Liver (tissue), 3 donors: Measurements from ENCODE around the gene LDLRAD4.

Experiments
- ATF3 ChIP-seq: IDR thresholded peaks from 2 replicates; pipeline ENCODE4 v1.6.1; 2016; ENCODE audit warnings: antibody characterized with exemption
- CTCF ChIP-seq: fragments of 150-350 bp; IDR thresholded peaks from 2 replicates; pipeline ENCODE4 v1.5.1; 2017; ENCODE audit warnings: improper control_type of control experiment, low read depth, low read length; ENCODE audit not compliant: missing input control
- FOXA1 ChIP-seq: IDR thresholded peaks from 2 replicates; pipeline ENCODE4 v1.6.1; 2016; ENCODE audit warnings: antibody characterized with exemption
- GABPA ChIP-seq, 2 donors: IDR thresholded peaks in 1 of 2; conservative IDR thresholded peaks in 1 of 2; 2 replicates each; pipeline ENCODE4 v1.6.1; 2016; ENCODE audit warnings: antibody characterized with exemption in 2 of 2, mild to moderate bottlenecking in 1 of 2, moderate library complexity in 1 of 2
- JUND ChIP-seq, 2 donors: IDR thresholded peaks; 2 replicates each; pipeline ENCODE4 v1.6.1; 2016; ENCODE audit warnings: antibody characterized with exemption in 2 of 2
- MAX ChIP-seq: IDR thresholded peaks from 2 replicates; pipeline ENCODE4 v1.6.1; 2016; ENCODE audit warnings: antibody characterized with exemption
- NR2F2 ChIP-seq: IDR thresholded peaks from 2 replicates; pipeline ENCODE4 v1.6.1; 2016; ENCODE audit warnings: antibody characterized with exemption
- REST ChIP-seq: IDR thresholded peaks from 2 replicates; pipeline ENCODE4 v1.6.1; 2016; ENCODE audit warnings: antibody characterized with exemption, mild to moderate bottlenecking
- RXRA ChIP-seq, 2 donors: IDR thresholded peaks; 2 replicates each; pipeline ENCODE4 v1.6.1; 2017 to 2018; ENCODE audit warnings: antibody characterized with exemption in 2 of 2, mild to moderate bottlenecking in 1 of 2
- TAF1 ChIP-seq: conservative IDR thresholded peaks from 2 replicates; pipeline ENCODE4 v1.6.1; 2016; ENCODE audit warnings: antibody characterized with exemption, mild to moderate bottlenecking
- YY1 ChIP-seq: IDR thresholded peaks from 2 replicates; pipeline ENCODE4 v1.6.1; 2016; ENCODE audit warnings: antibody characterized with exemption, mild to moderate bottlenecking
- ZBTB33 ChIP-seq: IDR thresholded peaks from 2 replicates; pipeline ENCODE4 v1.6.1; 2016; ENCODE audit warnings: antibody characterized with exemption
- donor health status: healthy.
- donor health status: healthy.

- TF ChIP-seq FOXA1 (no peak), REST (no peak), CTCF (no peak), RXRA (IDR thresholded peaks at IDR 0.05) (no peak), YY1 (no peak), ZBTB33 (no peak), TAF1 (no peak), GABPA (IDR thresholded peaks at IDR 0.05 in 1 of 2, conservative IDR thresholded peaks at IDR 0.05 in 1 of 2) (no peak), JUND (IDR thresholded peaks at IDR 0.05) (no peak), ATF3 (no peak), NR2F2 (no peak), MAX (no peak)
Observed at GRCh38 chr18:13589316-13589715, 370.8 kb downstream of the LDLRAD4 start.
